Adrenal gland (tissue), 5 donors: Measurements from ENCODE around the gene LMLN.

Source experiments
- CTCF ChIP-seq, 6 experiments: fragments of 450-650 bp in 4 of 6; fragments of 200-600 bp in 2 of 6; sonication (generic) in 1 of 6; IDR thresholded peaks; 1 replicate in 5 of 6; 2 replicates in 1 of 6; pipeline versions ENCODE4 v1.5.1 to v1.8.0; 2016 to 2021; ENCODE audit warnings: antibody characterized with exemption in 6 of 6, mild to moderate bottlenecking in 2 of 6, moderate library complexity in 1 of 6
- POLR2A ChIP-seq, 2 donors: fragments of 450-650 bp; IDR thresholded peaks; one replicate each; pipeline ENCODE4 v1.6.1; 2017; ENCODE audit warnings: antibody characterized with exemption in 2 of 2, mild to moderate bottlenecking in 2 of 2, moderate library complexity in 1 of 2
- donor health status: DM: no; HTN: no; CAD: no.

- TF ChIP-seq POLR2A (IDR thresholded peaks at IDR 0.05) (no peak), CTCF (IDR thresholded peaks at IDR 0.05) (no peak)
These were observed 8.5 kb upstream of the LMLN start for GRCh38 chr3:197951392-197951990.
